Jurkat, Clone E6-1 (cell line): ENCODE measurements around the gene HRH3.

Experiments used
- DNase-seq: peaks from one replicate; pipeline ENCODE4 v3.0.0-alpha.2; 2011; ENCODE audit warnings: low read depth, low spot score
- H3K4me3 ChIP-seq: 2 replicates; pipeline ENCODE4 v1.5.1; 2011; ENCODE audit warnings: mild to moderate bottlenecking, low read length, control low read depth, moderate library complexity

The HRH3 gene

GRCh38 chr20:62205618-62206387, 14.3 kb downstream of the HRH3 start:
- no peak for DNase-seq
- H3K4me3 ChIP-seq, result no peak overlapping the region

DNA sequence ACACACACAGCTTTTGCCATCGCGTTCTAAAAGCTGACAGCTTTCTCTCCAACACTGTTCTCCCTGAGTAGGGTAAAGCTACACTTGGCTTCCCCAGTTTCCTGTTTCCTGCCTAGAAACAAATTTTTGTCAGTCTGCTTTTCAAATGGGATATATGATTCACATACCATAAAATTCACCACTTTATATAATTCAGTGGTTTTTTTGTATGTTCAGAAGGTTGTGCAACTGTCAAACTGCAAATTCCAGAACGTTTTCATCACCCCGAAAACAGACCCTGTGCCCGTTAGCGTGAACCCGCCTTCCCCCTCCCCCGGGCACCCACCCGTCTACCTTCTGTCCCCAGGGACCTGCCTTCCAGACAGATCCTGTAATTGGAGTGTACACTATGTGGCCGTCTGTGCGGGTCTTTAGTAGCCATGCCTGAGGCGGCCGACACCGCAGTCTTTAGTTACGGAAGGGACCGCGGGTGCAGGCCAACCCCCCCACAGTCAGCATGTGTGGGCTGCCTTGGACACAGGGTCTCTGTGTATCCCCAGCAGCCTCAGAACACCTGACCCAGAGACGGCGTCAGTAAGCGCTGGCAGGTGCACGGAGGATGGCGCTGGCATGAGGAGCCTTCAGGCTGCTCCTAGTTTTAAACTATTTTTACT, 16.6 kb downstream of the HRH3 start:
- H3K4me3 ChIP-seq, result no peak overlapping the region
- no peak for DNase-seq

- no peak overlapping the region for H3K4me3 ChIP-seq
These were observed 17.3 kb downstream of the HRH3 start for GRCh38 chr20:62202676-62203377.

GRCh38 chr20:62202083-62202395, 18.0 kb downstream of the HRH3 start:
- H3K4me3 ChIP-seq, result no peak overlapping the region
- no peak for DNase-seq

More at GRCh38 chr20:62202676-62203377, 17.3 kb downstream of the HRH3 start:
- DNase-seq, result no peak

DNA sequence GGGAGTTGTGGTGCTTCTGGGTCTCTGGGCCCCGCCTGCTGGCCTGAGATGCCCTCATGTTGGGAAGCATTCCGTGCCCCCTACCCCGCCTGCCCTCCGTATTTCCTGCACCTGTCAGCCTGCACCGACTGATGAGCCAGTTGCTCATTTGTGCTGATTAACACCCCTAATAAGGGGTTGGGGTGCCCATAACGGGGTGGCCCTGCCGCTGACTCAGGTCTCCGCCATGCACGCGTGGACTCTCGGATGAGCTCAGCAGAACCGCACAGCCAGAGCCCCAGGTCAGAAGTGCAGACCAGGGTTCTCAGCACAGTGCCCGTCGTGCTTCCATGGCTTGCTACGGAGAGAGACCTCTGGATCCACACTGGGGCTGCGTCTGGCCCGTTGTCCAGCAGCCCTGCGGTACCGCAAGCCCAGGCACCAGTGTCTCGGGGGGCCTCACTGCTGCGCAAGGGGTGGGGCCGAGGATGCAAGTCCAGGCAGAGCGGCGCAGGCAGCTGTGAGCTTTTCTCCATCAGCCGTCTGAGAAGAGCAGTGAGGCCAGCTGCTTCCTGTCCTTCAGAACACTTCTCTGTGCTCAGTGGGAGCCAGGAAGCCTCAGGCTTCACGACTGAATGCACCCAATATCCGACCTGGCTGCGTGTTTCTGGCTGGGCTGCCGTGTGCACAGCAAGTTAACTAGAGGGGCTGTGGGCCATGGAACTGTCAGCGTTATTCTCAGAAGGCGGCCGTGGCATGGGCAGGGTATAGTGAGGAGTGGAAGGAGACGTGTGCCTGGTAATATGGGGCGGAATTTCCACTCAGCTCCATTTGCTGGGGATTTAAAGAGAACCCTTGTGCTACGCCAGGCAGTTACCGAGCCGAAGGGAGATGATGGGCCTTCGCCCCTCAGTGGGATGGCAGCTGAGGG, 18.6 kb downstream of the HRH3 start:
- no peak overlapping the region for H3K4me3 ChIP-seq
- DNase-seq, result peak; percentile 60

DNA sequence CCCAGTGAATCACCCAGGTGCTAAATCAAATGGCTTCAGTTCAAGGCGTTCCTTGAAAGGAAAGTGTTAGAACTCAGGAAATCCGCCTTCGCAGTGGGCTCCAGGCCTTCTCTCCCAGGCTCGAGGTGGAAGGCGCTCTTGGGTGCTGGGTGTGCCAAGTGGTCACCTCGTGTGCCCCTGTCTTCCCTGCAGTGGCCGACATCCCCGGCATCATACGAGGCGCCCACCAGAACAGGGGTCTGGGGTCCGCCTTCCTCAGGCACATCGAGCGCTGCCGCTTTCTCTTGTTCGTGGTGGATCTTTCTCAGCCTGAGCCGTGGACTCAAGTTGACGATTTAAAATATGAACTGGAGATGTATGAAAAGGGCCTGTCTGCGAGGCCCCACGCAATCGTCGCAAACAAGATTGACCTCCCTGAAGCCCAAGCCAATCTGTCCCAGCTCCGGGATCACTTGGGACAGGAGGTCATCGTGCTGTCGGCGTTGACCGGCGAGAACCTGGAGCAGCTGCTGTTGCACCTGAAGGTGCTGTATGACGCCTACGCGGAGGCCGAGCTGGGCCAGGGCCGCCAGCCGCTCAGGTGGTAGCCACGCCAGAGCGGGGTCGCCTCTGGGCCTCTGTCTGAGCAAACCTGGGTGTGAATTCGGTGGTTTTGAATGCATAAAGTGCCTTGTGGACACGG, 19.4 kb downstream of the HRH3 start:
- DNase-seq, result no peak
- H3K4me3 ChIP-seq, result no peak overlapping the region

- DNase-seq, result no peak
These were observed 21.1 kb downstream of the HRH3 start for GRCh38 chr20:62198931-62199330.

GRCh38 chr20:62198496-62198895, 21.6 kb downstream of the HRH3 start:
- H3K4me3 ChIP-seq, result no peak overlapping the region
- DNase-seq, result no peak

More at GRCh38 chr20:62198931-62199330, 21.1 kb downstream of the HRH3 start:
- H3K4me3 ChIP-seq, result no peak overlapping the region

- no peak for DNase-seq
These were observed 22.3 kb downstream of the HRH3 start for GRCh38 chr20:62197801-62198200.

DNA sequence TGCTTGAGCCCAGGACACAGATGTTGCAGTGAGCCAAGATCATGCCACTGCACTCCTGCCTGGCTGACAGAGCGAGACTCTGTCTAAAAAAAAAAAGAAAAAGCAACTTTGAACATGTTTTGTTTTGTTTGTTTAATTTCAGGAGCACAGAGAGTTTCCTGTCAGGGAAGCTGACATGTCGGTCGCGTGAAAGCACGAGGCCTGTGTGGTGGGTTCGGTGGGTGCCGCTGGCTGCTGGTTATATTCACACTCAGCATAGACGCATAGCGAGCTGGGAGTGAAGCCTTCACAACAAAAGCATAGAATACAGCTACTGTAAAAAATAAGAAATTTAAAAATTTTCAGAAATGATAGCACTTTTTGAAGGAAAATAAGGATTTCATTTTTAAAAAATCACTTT, 22.8 kb downstream of the HRH3 start:
- no peak overlapping the region for H3K4me3 ChIP-seq
- DNase-seq, result no peak

More at GRCh38 chr20:62197801-62198200, 22.3 kb downstream of the HRH3 start:
- no peak overlapping the region for H3K4me3 ChIP-seq

- DNase-seq, result no peak
- no peak overlapping the region for H3K4me3 ChIP-seq
These were observed 23.8 kb downstream of the HRH3 start for GRCh38 chr20:62196286-62196685.

DNA sequence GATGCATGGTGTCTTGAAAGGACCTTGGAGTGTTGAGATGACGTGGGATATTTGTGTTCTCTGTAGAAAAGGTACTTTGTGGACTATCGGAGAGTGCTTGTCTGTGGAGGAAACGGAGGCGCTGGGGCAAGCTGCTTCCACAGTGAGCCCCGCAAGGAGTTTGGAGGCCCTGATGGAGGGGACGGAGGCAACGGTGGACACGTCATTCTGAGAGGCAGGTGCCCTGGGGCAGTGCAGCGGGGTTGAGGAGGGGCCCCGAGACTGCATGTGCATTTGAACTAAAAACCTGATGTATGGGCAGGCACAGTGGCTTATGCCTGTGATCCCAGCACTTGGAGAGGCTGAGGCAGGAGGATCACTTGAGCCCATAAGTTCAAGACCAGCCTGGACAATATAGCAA, 24.3 kb downstream of the HRH3 start:
- no peak for DNase-seq
- H3K4me3 ChIP-seq, result no peak overlapping the region

DNA sequence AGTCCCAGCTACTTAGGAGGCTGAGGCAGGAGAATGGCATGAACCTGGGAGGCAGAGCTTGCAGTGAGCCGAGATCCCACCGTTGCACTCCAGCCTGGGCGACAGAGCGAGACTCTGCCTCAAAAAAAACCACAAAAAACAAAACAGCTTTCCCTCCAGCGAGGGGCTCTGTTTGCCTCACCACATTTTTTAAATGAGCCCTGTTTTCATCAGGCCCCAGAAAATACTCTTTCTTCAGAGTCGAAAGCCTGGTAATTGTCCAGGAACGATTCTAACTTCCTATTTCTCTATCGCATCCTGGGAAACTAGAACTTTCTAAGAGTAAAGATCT, 25.0 kb downstream of the HRH3 start:
- peak overlapping the region; percentile 42 for H3K4me3 ChIP-seq
- peak; percentile 78 for DNase-seq

DNA sequence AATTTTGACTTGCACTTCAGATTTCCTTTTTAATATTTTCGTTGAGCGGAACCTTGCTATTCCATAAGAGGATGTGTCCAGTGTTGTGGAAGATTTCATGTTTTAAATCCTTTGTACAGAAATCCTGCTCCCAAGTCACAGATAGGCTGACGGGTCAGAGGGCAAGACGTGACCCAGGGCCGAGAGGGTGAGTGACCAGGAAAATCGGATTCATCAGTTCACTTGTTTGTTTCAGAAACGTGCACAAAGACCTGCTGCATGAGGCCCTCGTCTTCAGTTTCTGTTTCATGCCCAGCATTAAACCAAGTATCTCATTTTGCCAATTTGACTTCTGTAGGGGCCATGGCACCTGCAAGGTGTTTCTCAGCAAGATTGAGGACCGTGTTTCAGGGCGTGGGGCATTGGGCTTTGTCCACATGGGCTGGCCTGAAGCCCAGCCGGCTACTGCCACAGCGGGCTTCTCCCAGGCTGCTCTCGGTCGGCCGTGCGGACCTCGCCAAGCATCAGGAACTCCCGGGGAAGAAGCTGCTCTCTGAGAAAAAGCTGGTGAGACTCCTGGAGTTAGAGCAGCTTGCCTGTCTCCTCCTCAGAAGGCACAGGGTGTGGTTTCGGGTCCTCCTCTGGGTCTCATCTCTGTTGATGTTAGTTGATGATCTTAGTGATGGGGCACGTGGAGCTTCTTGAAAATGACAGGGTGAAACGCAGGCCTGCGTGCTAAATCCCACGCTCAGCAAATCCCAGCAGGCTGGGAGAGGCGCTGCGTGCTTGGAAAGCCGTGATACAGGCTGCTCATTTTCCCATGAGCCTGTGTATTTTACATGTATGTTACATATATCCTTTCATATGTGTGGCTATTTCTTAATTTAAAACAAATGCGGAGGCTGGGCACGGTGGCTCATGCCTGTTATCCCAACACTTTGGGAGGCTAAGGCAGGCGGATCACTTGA, 26.7 kb downstream of the HRH3 start:
- no peak for DNase-seq
- no peak overlapping the region for H3K4me3 ChIP-seq

DNA sequence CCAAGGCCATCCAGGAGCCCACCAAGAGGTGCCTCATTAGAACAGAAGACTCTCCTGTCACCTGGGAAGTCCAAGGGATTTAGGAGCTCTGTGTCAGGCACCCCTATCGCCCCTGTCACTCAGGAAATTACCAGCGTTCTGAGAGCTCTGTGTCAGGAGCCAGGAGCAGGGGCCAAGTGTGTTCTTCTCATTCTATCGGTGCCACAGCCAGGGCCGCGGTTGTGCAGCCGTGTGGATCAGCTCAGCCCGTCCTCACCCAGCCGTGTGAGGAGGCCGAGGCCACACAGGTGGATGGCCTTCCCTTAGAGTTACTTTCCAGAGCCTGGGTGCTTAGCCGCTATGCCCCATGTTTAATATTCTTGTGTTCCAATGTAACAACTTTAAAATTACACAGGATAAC, 27.4 kb downstream of the HRH3 start:
- DNase-seq, result no peak
- H3K4me3 ChIP-seq, result no peak overlapping the region

GRCh38 chr20:62191781-62192559, 28.1 kb downstream of the HRH3 start:
- no peak for DNase-seq
- no peak overlapping the region for H3K4me3 ChIP-seq
